Right ventricle myocardium inferior (tissue), 1 donor: ENCODE measurements around the gene ANTXR1. TPM values are rescaled to one million over a fixed set of nuclear protein-coding genes. Genes with fewer than 3 reads are reported as not detected.
"Not testable (repeated sequence)": the region's sequence is repeated elsewhere in the genome, so short reads cannot be mapped to it uniquely, and the experiment has no call there.

Experiments
- ATAC-seq: fragments of 200-7000 bp; cut with Tn5 transposase; one replicate; pipeline ENCODE4 v1.9.1; 2020; ENCODE audit warnings: mild to moderate bottlenecking, moderate library complexity
- DNase-seq: peaks from one replicate; pipeline ENCODE4 v3.0.0; 2021; ENCODE audit errors: missing footprints
- intact Hi-C: fragments of 100-400 bp; cut with DNase I; formaldehyde crosslinking; loops from one replicate; pipeline ENCODE4 v1.11.0; 2022
- total RNA-seq: library from RNA; stranded (reverse); fragmentation: NEBNext Ultra II Directional; extraction: Animal tissue kit (Norgen Biotek cat#: 25700); gene quantifications from one replicate; pipeline ENCODE4 v1.2.1, GENCODE V29; 2021
- donor health status: DM: no; HTN: yes; CAD: no; lungs with severe emphysema.

Gene ANTXR1
- total RNA-seq, 1 donor from 2014 or later: 31.9 TPM

- intact Hi-C loops: no loop called here
- DNase-seq (no peak), ATAC-seq (peak; percentile 81)
Observed at GRCh38 chr2:69253611-69254301, 240.8 kb downstream of the ANTXR1 start.

DNA sequence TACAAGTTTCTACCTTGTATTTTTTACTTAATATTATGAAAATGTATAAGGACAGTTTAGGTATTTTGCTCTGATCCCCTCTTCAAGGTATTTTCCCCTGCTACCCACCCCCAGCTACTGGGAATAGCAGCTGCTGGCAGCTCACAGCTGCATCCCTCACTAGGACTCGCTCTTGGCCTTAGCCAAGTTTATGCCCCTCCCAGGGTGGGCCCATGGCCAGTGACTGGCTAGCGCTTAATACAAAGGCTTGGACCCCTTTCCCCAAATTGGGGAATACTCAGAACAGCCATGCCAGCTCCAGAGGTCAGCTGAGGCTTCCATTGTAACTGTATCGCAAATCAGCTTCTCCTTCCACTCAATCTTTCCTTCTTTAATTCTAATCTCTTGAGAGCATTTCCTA, 242.8 kb downstream of the ANTXR1 start:
- ATAC-seq (peak; percentile 24), DNase-seq (no peak)
- intact Hi-C loops: no loop called here

DNA sequence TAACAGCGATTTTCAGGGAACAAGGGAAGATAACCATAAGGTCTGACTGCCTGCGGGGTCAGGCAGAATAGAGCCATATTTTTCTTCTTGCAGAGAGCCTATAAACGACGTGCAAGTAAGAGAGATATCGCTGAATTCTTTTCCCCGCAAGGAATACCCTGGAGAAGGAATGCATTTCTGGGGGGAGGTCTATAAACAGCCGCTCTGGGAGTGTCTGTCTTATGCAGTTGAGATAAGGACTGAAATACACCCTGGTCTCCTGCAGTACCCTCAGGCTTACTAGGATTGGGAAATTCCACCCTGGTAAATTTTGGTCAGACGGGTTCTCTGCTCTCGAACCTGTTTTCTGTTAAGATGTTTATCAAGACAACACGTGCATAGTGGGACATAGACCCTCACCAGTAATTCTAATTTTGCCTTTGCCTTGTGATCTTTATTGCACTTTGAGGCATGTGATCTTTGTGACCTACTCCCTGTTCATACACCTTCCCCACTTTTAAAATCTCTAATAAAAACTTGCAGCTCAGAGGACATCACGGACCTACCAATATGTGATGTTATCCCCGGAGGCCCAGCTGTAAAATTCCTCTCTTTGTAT, 247.1 kb downstream of the ANTXR1 start:
- DNase-seq, ATAC-seq, intact Hi-C loops: not testable (repeated sequence)

- ATAC-seq: no peak
- intact Hi-C loops: no loop called here
- DNase-seq: no peak
Observed at GRCh38 chr2:69260666-69261065, 247.7 kb downstream of the ANTXR1 start.

DNA sequence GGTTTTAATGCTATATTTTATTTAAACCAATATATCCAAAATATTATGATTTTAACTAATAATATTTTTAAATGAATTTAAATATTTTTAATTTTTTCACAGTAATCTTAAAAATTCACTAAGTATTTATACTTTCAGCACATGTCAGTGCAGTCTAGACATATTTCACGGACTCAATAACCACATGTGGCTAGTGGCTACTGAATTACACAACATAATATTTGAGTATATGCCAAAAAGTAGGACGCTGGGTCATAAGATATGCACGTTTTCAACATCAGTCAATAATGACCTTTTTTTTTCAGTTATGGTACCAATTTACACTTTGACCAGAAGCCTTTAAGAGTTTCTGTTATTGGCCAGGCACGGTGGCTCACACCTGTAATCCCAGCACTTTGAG, 256.4 kb downstream of the ANTXR1 start:
- intact Hi-C loops: no loop called here
- DNase-seq: no peak
- no peak for ATAC-seq

- intact Hi-C loops: no loop called here
- DNase-seq (no peak), ATAC-seq (no peak)
Observed at GRCh38 chr2:69271831-69272257, 258.9 kb downstream of the ANTXR1 start.

GRCh38 chr2:69272803-69273471, 260.0 kb downstream of the ANTXR1 start:
- no peak for DNase-seq
- intact Hi-C loops: no loop called here
- ATAC-seq: peak; percentile 46

DNA sequence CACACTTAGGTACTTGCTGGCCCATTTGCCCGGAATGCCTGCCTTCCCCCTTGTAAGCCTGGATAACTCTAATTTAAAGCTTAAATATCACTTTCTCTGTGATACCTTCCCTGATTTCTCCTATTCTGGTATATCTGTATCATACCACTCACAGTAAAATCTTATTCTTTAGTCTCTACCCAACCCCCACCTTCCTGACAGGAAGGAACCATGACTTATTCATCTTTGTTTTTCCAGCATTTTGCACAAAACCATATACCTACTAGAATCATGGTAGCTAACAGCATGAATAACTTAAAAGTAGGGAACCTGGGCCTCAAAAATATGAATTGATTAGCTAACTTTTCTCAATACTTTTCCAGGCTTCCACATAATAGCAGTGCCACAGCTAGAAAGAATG, 262.5 kb downstream of the ANTXR1 start:
- intact Hi-C loops: no loop called here
- ATAC-seq (no peak), DNase-seq (no peak)

GRCh38 chr2:69278366-69278765, 265.4 kb downstream of the ANTXR1 start:
- intact Hi-C loops: no loop called here
- DNase-seq (no peak), ATAC-seq (no peak)

DNA sequence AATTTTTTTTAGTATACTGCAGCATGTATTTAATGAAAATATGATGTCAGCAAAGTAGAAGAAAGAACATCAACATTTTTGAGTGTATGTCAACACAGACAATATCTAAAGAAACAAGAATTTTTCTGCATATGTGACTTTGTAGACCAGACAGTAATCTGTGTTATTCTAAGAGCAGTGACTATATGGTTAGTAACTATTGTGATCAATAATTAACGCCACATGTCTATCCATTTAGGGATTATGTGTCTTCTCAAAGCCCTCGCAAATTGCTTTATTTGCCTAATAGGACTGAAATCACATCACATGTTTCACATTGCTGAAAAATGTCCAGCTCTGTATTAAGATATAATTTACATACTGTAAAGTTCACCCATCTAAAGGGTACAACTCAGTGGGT, 266.2 kb downstream of the ANTXR1 start:
- ATAC-seq: no peak
- no peak for DNase-seq
- intact Hi-C loops: no loop called here

- ATAC-seq (no peak), DNase-seq (no peak)
- intact Hi-C loops: no loop called here
Observed at GRCh38 chr2:69279931-69280681, 267.1 kb downstream of the ANTXR1 start.

- DNase-seq (no peak), ATAC-seq (no peak)
- intact Hi-C loops: no loop called here
Observed at GRCh38 chr2:69280796-69281412, 267.9 kb downstream of the ANTXR1 start.

GRCh38 chr2:69285379-69285894, 272.5 kb downstream of the ANTXR1 start:
- ATAC-seq (no peak), DNase-seq (no peak)
- intact Hi-C loops: no loop called here

DNA sequence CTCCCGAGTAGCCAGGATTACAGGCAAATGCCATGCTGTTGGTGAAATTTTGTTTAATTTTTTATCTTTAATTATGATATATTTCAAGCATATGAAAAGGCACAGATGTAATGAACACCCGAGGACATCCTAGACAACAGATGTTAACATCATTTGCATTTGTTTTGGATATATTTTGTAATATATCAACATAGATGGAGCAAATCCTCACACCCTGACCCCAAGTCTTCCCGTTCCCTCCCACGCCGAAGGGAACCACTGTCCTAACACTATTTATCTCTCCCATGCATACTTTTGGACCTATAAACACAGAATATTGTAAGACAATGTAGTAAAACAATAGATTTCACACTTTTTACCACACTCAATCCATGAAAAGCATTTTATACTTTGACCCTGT, 274.6 kb downstream of the ANTXR1 start:
- DNase-seq (no peak), ATAC-seq (no peak)
- intact Hi-C loops: no loop called here

- intact Hi-C loops: no loop called here
- no peak for DNase-seq
- ATAC-seq: no peak
Observed at GRCh38 chr2:69288429-69288828, 275.4 kb downstream of the ANTXR1 start.

GRCh38 chr2:69291004-69291650, 278.1 kb downstream of the ANTXR1 start:
- ATAC-seq (peak; percentile 62), DNase-seq (no peak)
- intact Hi-C loops: no loop called here

DNA sequence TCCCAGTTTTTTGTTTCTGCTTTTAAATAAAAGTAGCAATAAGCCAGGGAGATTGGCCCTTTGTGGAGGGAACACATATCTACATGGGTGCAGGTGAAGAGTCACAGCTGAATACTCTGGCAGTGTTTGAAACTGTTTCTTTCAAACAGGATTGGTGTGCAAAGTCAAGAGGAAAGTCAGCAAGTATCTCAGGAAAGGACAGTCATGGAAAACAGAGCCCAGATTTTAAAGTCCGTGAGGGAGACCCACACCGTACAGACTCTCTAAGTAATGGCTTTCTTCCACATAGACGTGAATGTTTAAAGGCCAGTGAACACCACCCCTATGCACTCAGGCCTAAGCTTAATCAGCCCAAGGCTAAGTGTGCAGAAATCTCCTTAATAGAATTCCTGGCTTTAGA, 278.7 kb downstream of the ANTXR1 start:
- ATAC-seq (peak; percentile 17), DNase-seq (no peak)
- intact Hi-C loops: no loop called here

- intact Hi-C loops: no loop called here
- ATAC-seq (no peak), DNase-seq (no peak)
Observed at GRCh38 chr2:69292256-69292655, 279.3 kb downstream of the ANTXR1 start.
